ENCODE data around the gene CTTNBP2. TPM values are rescaled to one million over a fixed set of nuclear protein-coding genes. Genes with fewer than 3 reads are reported as not detected.

Gene CTTNBP2
- total RNA-seq, 1 donor from 2014 or later = 3.0 TPM

DNA sequence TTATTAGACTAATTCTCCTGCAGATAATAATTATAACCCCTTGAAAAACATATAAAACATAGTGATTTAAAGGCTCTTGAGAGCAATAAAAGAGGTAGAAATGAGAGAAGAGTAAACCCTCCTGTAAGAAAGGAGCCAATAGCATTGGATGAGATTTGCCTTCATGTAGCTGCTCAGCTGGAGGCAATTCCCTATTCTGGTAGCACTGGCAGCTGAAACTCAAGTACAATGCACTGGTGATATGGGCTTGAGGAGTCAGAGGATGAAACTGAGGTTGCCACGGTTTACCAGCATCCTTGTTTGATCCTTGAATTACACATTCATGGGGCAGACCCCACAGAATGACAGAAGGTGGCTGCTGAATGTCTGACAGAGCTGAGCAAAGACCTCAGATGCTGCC lies 76.4 kb downstream of the CTTNBP2 start:
- intact Hi-C loops (cut with DNase I) = no loop called here
- H3K4me3 ChIP-seq = no peak overlapping the region
- H3K27me3 ChIP-seq = no peaks in the 10 kb centered on the region
- peaks cover 0 to 4% of the 10 kb centered on the region in 2 donors for H3K36me3 ChIP-seq
- no peaks in the 10 kb centered on the region for H3K9me3 ChIP-seq
- TF ChIP-seq, protein P1, sequence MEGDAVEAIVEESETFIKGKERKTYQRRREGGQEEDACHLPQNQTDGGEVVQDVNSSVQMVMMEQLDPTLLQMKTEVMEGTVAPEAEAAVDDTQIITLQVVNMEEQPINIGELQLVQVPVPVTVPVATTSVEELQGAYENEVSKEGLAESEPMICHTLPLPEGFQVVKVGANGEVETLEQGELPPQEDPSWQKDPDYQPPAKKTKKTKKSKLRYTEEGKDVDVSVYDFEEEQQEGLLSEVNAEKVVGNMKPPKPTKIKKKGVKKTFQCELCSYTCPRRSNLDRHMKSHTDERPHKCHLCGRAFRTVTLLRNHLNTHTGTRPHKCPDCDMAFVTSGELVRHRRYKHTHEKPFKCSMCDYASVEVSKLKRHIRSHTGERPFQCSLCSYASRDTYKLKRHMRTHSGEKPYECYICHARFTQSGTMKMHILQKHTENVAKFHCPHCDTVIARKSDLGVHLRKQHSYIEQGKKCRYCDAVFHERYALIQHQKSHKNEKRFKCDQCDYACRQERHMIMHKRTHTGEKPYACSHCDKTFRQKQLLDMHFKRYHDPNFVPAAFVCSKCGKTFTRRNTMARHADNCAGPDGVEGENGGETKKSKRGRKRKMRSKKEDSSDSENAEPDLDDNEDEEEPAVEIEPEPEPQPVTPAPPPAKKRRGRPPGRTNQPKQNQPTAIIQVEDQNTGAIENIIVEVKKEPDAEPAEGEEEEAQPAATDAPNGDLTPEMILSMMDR (IDR thresholded peaks at IDR 0.05) = no peak
- DNase-seq (ENCODE audit: low spot score in 2 of 2) = no peak
- no peaks in the 10 kb centered on the region for H3K4me1 ChIP-seq
- H3K27ac ChIP-seq = no peak overlapping the region

DNA sequence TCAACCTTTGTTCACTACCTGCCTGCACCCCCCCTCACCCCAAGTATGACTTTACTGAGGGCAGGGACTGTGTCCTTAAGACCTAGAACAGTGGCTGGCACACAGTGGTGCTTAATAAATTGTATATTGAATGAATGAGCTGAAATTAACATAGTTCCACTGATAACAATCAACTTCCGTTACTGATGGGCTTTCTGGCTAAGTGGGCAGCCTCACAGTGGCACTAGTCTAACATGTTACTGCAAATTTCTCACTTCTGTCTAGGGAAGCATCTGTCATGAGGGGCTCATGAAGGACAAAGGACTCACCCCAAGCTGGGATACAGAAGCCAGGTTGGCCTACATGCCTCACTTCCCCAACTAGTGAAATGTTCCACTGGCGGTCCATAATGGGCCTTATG lies 79.3 kb downstream of the CTTNBP2 start:
- peaks cover 0 to 6% of the 10 kb centered on the region in 2 donors for H3K36me3 ChIP-seq
- H3K27me3 ChIP-seq = no peaks in the 10 kb centered on the region
- H3K4me1 ChIP-seq = no peaks in the 10 kb centered on the region
- no peak for DNase-seq (ENCODE audit: low spot score in 2 of 2)
- H3K27ac ChIP-seq = no peak overlapping the region
- H3K4me3 ChIP-seq = no peak overlapping the region
- TF ChIP-seq, protein P1 (IDR thresholded peaks at IDR 0.05) = no peak
- intact Hi-C loops (cut with DNase I) = no loop called here
- no peaks in the 10 kb centered on the region for H3K9me3 ChIP-seq

DNA sequence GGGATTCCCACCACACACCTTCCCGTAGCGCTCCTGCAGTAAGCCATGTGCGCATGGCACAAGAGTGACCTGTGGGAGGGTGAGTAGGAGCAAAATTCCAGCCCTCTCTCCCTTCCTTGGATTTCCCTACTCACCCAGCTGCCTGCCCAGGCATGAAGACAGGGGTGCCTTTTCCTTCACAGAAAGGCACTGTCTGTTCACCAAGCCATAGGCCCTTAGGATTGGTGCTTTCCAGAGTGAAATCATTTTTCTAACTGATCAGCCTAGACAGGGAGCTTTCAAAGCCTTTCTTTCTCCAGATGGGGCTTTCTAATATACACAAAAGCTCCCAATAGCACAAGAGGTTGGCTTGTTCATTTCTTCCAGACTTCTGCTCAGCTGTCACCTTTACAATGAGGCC lies 79.7 kb downstream of the CTTNBP2 start:
- TF ChIP-seq, protein P1 (IDR thresholded peaks at IDR 0.05) = no peak

DNA sequence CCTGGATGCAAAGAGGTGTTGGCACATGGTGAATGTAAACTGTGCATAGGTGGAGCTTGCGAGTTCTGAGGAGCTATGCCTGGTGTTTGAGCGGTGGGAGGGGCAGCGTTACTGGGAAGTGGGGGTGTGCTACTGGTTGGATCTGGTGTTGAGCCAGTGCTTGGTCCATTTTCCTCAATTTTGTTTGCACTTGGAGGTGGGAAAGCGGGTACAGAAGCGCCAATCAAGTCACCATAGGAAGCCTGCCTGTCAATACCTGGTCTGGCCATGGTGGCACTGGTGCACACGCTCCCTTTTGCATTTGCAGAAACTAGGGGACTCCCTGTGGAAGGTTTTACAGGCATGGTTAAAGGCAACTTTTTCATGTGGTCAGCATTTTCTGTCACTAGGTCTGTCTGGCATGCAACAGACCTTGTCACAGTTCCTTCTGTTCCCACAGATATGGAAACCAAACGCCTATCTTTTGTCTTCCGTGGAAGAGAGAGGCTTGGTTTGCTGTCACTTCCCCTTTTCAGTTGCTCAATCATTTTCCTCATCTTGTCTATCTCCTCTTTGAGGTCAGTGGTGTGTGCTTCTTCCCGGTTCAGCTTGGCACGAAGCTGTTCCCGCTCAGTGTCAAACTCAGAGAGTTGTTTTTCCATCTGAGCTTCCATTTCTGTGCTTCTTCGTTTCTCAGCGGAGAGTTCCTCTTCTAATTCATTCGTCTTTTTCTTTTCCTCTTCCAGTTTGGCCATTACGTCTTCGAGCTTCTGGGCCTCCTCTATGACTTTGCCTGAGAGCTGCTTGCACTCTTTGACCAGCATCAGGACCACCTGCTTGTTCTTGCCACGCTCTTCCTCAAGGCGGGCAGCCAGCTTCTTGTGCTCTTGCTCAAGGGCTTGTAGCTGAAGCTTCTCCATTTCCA lies 81.1 kb downstream of the CTTNBP2 start:
- no peak for DNase-seq (ENCODE audit: low spot score in 2 of 2)
- Histone ChIP-seq H3K36me3 (peaks cover 0 to 6% of the 10 kb centered on the region in 2 donors), H3K4me1 (no peaks in the 10 kb centered on the region), H3K4me3 (no peak overlapping the region), H3K27me3 (no peaks in the 10 kb centered on the region), H3K27ac (no peak overlapping the region), H3K9me3 (no peaks in the 10 kb centered on the region)
- intact Hi-C loops (cut with DNase I) = no loop called here
- TF ChIP-seq, protein P1 (IDR thresholded peaks at IDR 0.05) = no peak

More for the DNA sequence above, 79.7 kb downstream of the CTTNBP2 start:
- intact Hi-C loops (cut with DNase I) = no loop called here
- Histone ChIP-seq H3K27ac (no peak overlapping the region), H3K9me3 (no peaks in the 10 kb centered on the region), H3K27me3 (no peaks in the 10 kb centered on the region), H3K4me3 (no peak overlapping the region), H3K36me3 (peaks cover 0 to 6% of the 10 kb centered on the region in 2 donors), H3K4me1 (no peaks in the 10 kb centered on the region)
- no peak for DNase-seq (ENCODE audit: low spot score in 2 of 2)

DNA sequence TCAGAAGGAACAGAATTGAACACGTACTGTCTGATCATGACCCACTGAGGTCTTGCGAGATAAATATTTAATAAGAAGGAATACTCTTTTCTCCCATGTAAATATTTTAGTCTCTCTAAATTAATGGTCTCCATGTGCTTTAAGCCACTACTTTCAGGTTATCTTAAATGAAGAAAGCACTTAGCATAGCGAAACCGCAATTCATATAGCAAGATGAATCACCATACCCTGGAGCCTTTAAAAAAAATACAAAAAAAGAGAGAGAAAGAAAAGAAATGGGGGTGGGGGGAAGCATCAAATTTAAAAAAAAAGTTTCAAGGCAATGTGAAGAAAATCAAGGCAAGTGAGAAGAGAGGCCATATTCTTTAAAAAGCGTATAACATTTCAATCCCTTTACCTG lies 82.5 kb downstream of the CTTNBP2 start:
- Histone ChIP-seq H3K36me3 (peaks cover 0 to 6% of the 10 kb centered on the region in 2 donors), H3K4me3 (no peak overlapping the region), H3K27ac (no peak overlapping the region), H3K9me3 (no peaks in the 10 kb centered on the region), H3K4me1 (no peaks in the 10 kb centered on the region), H3K27me3 (no peaks in the 10 kb centered on the region)
- TF ChIP-seq, protein P1 (IDR thresholded peaks at IDR 0.05) = no peak
- no peak for DNase-seq (ENCODE audit: low spot score in 2 of 2)
- intact Hi-C loops (cut with DNase I) = no loop called here
